ENCODE measurements around the gene APBB1IP.

APBB1IP gene

DNA sequence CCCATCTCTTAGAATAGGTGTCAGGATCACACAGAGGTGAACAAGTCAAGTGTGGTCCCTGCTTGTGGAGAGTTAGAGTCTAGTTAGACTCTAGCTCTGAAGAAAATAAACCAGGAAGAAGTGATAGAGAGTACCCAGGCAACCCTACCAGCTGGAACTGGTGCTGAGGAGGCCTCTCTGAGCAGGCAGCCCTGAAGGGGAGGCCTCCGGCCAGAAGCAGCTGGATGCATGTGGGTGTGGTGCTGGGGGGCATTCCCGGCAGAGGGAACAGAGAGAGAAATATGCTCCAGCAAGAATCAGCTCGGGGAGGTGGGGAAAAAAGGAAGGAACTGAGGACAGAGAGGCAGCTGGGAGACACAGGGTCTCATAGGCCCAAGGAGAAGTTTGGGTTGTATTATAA is 68.6 kb downstream of the APBB1IP start:
- no peak for DNase-seq (ENCODE audit: low read depth)
- TF ChIP-seq, protein P1, sequence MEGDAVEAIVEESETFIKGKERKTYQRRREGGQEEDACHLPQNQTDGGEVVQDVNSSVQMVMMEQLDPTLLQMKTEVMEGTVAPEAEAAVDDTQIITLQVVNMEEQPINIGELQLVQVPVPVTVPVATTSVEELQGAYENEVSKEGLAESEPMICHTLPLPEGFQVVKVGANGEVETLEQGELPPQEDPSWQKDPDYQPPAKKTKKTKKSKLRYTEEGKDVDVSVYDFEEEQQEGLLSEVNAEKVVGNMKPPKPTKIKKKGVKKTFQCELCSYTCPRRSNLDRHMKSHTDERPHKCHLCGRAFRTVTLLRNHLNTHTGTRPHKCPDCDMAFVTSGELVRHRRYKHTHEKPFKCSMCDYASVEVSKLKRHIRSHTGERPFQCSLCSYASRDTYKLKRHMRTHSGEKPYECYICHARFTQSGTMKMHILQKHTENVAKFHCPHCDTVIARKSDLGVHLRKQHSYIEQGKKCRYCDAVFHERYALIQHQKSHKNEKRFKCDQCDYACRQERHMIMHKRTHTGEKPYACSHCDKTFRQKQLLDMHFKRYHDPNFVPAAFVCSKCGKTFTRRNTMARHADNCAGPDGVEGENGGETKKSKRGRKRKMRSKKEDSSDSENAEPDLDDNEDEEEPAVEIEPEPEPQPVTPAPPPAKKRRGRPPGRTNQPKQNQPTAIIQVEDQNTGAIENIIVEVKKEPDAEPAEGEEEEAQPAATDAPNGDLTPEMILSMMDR (conservative IDR thresholded peaks at IDR 0.05; ENCODE audit: low read depth, low read length): no peak
- no peak overlapping the region for H3K4me3 ChIP-seq (ENCODE audit: low read depth, low read length)

GRCh38 chr10:26507441-26507840 is 69.3 kb downstream of the APBB1IP start:
- TF ChIP-seq, protein P1 (conservative IDR thresholded peaks at IDR 0.05; ENCODE audit: low read depth, low read length): no peak
- H3K4me3 ChIP-seq (ENCODE audit: low read depth, low read length): no peak overlapping the region
- DNase-seq (ENCODE audit: low read depth): no peak

- no peak for DNase-seq (ENCODE audit: low read depth)
- TF ChIP-seq, protein P1 (conservative IDR thresholded peaks at IDR 0.05; ENCODE audit: low read depth, low read length): no peak
Observed at GRCh38 chr10:26508016-26508415, 69.9 kb downstream of the APBB1IP start.

GRCh38 chr10:26509307-26509706 is 71.2 kb downstream of the APBB1IP start:
- DNase-seq (ENCODE audit: low read depth): no peak
- TF ChIP-seq, protein P1 (conservative IDR thresholded peaks at IDR 0.05; ENCODE audit: low read depth, low read length): no peak
- no peak overlapping the region for H3K4me3 ChIP-seq (ENCODE audit: low read depth, low read length)

More at GRCh38 chr10:26508016-26508415, 69.9 kb downstream of the APBB1IP start:
- no peak overlapping the region for H3K4me3 ChIP-seq (ENCODE audit: low read depth, low read length)

DNA sequence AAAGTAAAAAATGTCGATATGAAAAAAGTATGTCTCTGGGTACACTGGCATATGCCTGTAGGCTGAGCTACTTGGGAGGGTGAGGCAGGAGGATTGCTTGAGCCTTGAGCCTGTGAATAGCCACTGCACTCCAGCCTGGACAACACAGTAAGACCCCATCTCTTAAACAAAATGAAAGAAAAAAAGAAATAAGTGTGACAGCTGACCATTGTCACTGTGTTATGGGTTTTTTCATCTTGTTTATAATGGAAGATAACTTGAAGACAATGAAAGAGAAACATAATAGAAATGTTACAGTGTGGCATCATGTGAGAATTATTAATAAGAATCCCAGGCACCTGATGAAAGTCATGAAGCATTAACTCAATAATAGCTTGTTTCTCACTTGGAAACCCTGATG is 75.0 kb downstream of the APBB1IP start:
- H3K4me3 ChIP-seq (ENCODE audit: low read depth, low read length): no peak overlapping the region
- DNase-seq (ENCODE audit: low read depth): no peak
- TF ChIP-seq, protein P1 (conservative IDR thresholded peaks at IDR 0.05; ENCODE audit: low read depth, low read length): no peak

- TF ChIP-seq, protein P1 (conservative IDR thresholded peaks at IDR 0.05; ENCODE audit: low read depth, low read length): no peak
- DNase-seq (ENCODE audit: low read depth): no peak
- no peak overlapping the region for H3K4me3 ChIP-seq (ENCODE audit: low read depth, low read length)
Observed at GRCh38 chr10:26516540-26517101, 78.5 kb downstream of the APBB1IP start.

DNA sequence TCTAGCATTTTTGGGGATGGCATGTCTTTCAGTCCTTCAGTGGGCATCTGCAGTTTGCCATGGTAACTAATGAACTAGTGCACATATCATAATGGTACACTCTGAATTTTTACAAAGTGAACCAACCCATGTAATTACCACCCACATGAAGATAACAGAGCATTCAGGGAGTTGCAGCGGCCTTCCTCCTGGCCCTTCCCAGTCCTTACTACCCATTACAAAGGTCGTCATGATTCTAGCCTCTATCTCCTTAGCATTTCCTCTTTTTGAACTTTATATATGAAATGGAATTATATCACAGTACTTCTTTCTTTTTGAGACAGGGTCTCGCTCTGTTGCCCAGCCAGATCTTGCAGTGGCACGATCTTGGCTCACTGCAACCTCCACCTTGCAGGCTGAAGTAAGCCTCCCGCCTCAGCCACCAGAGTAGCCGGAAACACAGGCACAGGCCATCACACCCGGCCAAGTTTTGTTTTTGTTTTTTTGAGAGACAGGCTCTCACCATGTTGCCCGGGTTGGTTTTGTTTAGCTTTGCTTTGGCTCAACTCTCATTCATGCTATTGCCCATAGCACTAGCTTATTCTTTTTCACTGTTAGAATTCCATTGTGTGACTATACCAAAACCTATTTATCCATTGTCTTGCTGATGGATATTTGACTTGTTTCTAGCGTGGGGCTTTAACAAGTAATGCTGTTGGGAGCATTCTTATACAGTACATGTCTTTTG is 79.2 kb downstream of the APBB1IP start:
- TF ChIP-seq, protein P1 (conservative IDR thresholded peaks at IDR 0.05; ENCODE audit: low read depth, low read length): no peak
- DNase-seq (ENCODE audit: low read depth): no peak

More for the DNA sequence above, 79.2 kb downstream of the APBB1IP start:
- no peak overlapping the region for H3K4me3 ChIP-seq (ENCODE audit: low read depth, low read length)

Data from choroid plexus epithelial cell (primary cell).